COLO829 (cell line): Measurements from ENCODE around the gene MCAM.

Experiments used
- DNase-seq: peaks from one replicate; pipeline ENCODE4 v3.0.0; 2012; ENCODE audit warnings: low spot score

MCAM gene

GRCh38 chr11:119316729-119317591, at the start of gene MCAM:
Gene MCAM, minus strand, starts transcription at chr11:119317130. Its CDS starts 29 bp downstream, at chr11:119317101.
- DNase-seq: no peak

- no peak for DNase-seq
Observed at GRCh38 chr11:119365071-119365591, 48.2 kb upstream of the MCAM start.

- no peak for DNase-seq
Observed at GRCh38 chr11:119363851-119364590, 47.1 kb upstream of the MCAM start.

GRCh38 chr11:119363081-119363850, 46.3 kb upstream of the MCAM start:
- no peak for DNase-seq

GRCh38 chr11:119362741-119363080, 45.8 kb upstream of the MCAM start:
- DNase-seq: no peak

- DNase-seq: no peak
Observed at GRCh38 chr11:119361941-119362725, 45.2 kb upstream of the MCAM start.

GRCh38 chr11:119361056-119361787, 44.3 kb upstream of the MCAM start:
- no peak for DNase-seq

- no peak for DNase-seq
Observed at GRCh38 chr11:119359365-119360214, 42.7 kb upstream of the MCAM start.

- DNase-seq: no peak
Observed at GRCh38 chr11:119357074-119357473, 40.1 kb upstream of the MCAM start.

GRCh38 chr11:119356349-119357031, 39.6 kb upstream of the MCAM start:
- no peak for DNase-seq

- DNase-seq: no peak
Observed at GRCh38 chr11:119355091-119355843, 38.3 kb upstream of the MCAM start.

- DNase-seq: peak; percentile 90
Observed at GRCh38 chr11:119352857-119353260, 35.9 kb upstream of the MCAM start.

GRCh38 chr11:119351232-119351631, 34.3 kb upstream of the MCAM start:
- no peak for DNase-seq

GRCh38 chr11:119350302-119350701, 33.4 kb upstream of the MCAM start:
- no peak for DNase-seq

GRCh38 chr11:119347940-119348605, 31.1 kb upstream of the MCAM start:
- DNase-seq: no peak

GRCh38 chr11:119347242-119347641, 30.3 kb upstream of the MCAM start:
- DNase-seq: no peak

GRCh38 chr11:119346605-119347004, 29.7 kb upstream of the MCAM start, which contains the start of gene MFRP:
Gene MFRP, minus strand, starts transcription at chr11:119346705. Its CDS starts 192 bp downstream, at chr11:119346513.
- DNase-seq: no peak

GRCh38 chr11:119345685-119346084, 28.8 kb upstream of the MCAM start:
- DNase-seq: no peak
